Left lung (tissue), 10 donors: ENCODE measurements around the gene SOS2. TPM values are rescaled to one million over a fixed set of nuclear protein-coding genes. Genes with fewer than 3 reads are reported as not detected.

ENCODE experiments used
- ATAC-seq: fragments of 200-7000 bp; cut with Tn5 transposase; one replicate; pipeline ENCODE4 v1.9.1; 2020; ENCODE audit warnings: moderate library complexity
- DNase-seq, 4 donors: peaks; one replicate each; pipeline ENCODE4 v3.0.0-alpha.2; 2013 to 2020
- H3K27ac ChIP-seq, 2 donors: fragments of 200-600 bp; sonication (generic) in 1 of 2; one replicate each; pipeline versions ENCODE4 v1.5.0 to v1.8.0; 2020 to 2021
- H3K27me3 ChIP-seq, 2 donors: fragments of 200-600 bp; sonication (generic) in 1 of 2; one replicate each; pipeline versions ENCODE4 v1.5.0 to v1.8.0; 2020 to 2021
- H3K36me3 ChIP-seq, 2 donors: fragments of 200-600 bp; sonication (generic) in 1 of 2; one replicate each; pipeline versions ENCODE4 v1.5.0 to v1.8.0; 2020 to 2021
- H3K4me1 ChIP-seq, 2 donors: fragments of 200-600 bp; one replicate each; pipeline ENCODE4 v1.8.0; 2021
- H3K4me3 ChIP-seq, 2 donors: fragments of 200-600 bp; sonication (generic) in 1 of 2; one replicate each; pipeline versions ENCODE4 v1.5.0 to v1.8.0; 2020 to 2021; ENCODE audit warnings: mild to moderate bottlenecking in 1 of 2
- H3K9me3 ChIP-seq, 2 donors: fragments of 200-600 bp; sonication (generic) in 1 of 2; one replicate each; pipeline versions ENCODE4 v1.5.0 to v1.8.0; 2020 to 2021
- intact Hi-C, 2 donors: fragments of 100-400 bp; cut with DNase I; formaldehyde crosslinking; loops; one replicate each; pipeline versions ENCODE4 v1.11.2 to v1.14.2; 2022
- polyA plus RNA-seq, 6 donors: library from polyadenylated mRNA; unstranded; fragments of 120-200 nt; gene quantifications; one replicate each; pipeline ENCODE4 v1.2.1, GENCODE V29; 2013; ENCODE audit not compliant: insufficient read length in 6 of 6
- total RNA-seq, 2 donors: library from RNA; stranded (reverse); fragmentation: NEBNext Ultra II Directional; extraction: Animal tissue kit (Norgen Biotek cat#: 25700); gene quantifications; one replicate each; pipeline ENCODE4 v1.2.1, GENCODE V29; 2021
- TF ChIP-seq, protein P1 (sequence below), 2 donors: fragments of 200-600 bp; sonication (generic) in 1 of 2; IDR thresholded peaks; one replicate each; pipeline versions ENCODE4 v1.5.0 to v1.8.0; 2021; ENCODE audit warnings: antibody characterized with exemption in 2 of 2
- donor health status: DM: no; HTN: yes; CAD: no.
- donor health status: DM: no; HTN: no; CAD: no.

Gene SOS2
- total and polyA plus RNA-seq, 8 donors = 27.8 to 37.6 (median 36.4) TPM

DNA sequence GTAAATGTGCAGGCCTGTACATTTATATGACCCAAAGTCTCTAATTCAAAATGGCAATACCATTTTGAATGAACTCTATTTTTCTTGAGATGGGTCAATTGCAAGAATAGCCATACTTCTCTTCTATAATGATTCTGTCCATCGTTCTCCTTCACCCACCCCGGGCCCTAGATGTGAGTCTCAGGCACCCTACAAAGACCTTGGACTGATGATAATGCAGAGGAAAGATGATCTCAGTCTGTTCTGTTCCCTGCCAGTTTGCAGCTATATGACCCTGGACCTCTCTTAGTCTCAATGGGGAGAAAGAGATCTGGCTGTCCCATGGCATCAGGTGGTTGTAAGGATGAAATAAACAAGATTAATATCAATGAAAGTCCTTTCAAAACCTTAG, 145.1 kb downstream of the SOS2 start:
- Histone ChIP-seq H3K36me3 (peaks cover 0 to 5% of the 10 kb centered on the region in 2 donors), H3K27ac (no peak overlapping the region), H3K9me3 (no peaks in the 10 kb centered on the region), H3K4me3 (no peak overlapping the region), H3K27me3 (no peaks in the 10 kb centered on the region), H3K4me1 (peaks cover 0 to 4% of the 10 kb centered on the region in 2 donors)
- DNase-seq (no peak), ATAC-seq (no peak)
- TF ChIP-seq, protein P1, sequence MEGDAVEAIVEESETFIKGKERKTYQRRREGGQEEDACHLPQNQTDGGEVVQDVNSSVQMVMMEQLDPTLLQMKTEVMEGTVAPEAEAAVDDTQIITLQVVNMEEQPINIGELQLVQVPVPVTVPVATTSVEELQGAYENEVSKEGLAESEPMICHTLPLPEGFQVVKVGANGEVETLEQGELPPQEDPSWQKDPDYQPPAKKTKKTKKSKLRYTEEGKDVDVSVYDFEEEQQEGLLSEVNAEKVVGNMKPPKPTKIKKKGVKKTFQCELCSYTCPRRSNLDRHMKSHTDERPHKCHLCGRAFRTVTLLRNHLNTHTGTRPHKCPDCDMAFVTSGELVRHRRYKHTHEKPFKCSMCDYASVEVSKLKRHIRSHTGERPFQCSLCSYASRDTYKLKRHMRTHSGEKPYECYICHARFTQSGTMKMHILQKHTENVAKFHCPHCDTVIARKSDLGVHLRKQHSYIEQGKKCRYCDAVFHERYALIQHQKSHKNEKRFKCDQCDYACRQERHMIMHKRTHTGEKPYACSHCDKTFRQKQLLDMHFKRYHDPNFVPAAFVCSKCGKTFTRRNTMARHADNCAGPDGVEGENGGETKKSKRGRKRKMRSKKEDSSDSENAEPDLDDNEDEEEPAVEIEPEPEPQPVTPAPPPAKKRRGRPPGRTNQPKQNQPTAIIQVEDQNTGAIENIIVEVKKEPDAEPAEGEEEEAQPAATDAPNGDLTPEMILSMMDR (IDR thresholded peaks at IDR 0.05) = no peak
- intact Hi-C loops = no loop called here

DNA sequence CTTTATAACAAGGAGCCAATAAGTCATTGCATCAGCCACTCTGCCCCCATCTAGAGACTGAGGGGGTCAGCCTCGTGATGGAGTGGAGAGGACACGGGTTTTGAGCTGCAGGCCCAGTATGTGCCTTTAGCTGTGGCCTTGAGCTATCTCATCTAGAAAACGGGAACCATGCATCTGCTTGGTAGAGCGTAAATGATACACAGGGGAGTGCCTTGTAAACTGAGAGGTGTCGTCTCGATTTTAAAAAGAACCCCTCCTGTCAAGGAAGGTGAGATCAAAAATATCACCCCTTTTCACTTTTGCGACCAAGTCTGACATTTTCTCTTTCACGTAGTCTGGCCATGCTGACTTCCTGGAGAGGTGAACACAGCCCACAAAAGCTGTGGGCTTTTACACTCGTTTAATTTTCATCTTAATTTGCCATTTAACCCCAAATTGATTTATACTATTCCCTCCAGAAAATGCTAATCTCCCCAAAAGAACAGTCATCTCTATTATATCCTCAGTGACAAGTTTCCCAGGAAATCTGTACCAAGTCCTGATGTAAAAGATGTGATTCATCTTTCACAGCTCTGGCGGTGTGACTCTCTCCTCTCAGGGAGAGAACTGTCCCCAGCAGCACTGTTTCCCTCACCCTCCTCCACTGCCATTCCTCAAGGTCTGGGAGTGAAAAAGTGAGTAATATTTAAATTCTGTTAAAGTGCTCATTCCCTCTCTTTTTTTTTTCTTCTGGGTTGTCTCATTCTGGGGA, 145.6 kb downstream of the SOS2 start:
- ATAC-seq = no peak
- Histone ChIP-seq H3K27ac (no peak overlapping the region), H3K4me1 (peaks cover 0 to 4% of the 10 kb centered on the region in 2 donors), H3K4me3 (no peak overlapping the region), H3K27me3 (no peaks in the 10 kb centered on the region), H3K36me3 (peaks cover 0 to 3% of the 10 kb centered on the region in 2 donors), H3K9me3 (no peaks in the 10 kb centered on the region)
- intact Hi-C loops = no loop called here
- DNase-seq = no peak
- TF ChIP-seq, protein P1 (IDR thresholded peaks at IDR 0.05) = no peak

DNA sequence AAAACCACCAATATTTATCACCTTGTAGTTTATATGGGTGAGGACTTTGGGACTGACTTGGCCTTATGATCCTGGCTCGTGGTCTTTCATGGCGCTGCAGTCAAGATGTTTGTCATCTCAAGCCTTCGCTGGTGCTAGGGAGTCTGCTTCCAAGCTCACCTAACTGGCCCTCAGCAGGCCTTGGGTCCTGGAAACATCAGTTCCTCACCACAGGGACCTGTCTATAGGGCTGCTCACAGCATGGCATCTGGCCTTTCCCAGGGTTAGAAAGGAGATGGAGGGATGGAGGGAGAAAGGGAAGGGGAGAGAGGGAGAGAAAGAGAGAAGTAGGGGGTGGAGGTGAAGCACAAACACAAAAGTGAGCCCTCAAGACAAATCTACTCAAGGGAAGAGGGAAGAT, 146.7 kb downstream of the SOS2 start:
- H3K27ac ChIP-seq = no peak overlapping the region
- no peak overlapping the region for H3K4me3 ChIP-seq
- no peaks in the 10 kb centered on the region for H3K27me3 ChIP-seq
- intact Hi-C loops = no loop called here
- ATAC-seq (no peak), DNase-seq (no peak)
- TF ChIP-seq, protein P1 (IDR thresholded peaks at IDR 0.05) = no peak
- no peaks in the 10 kb centered on the region for H3K9me3 ChIP-seq
- H3K36me3 ChIP-seq = peaks cover 0 to 3% of the 10 kb centered on the region in 2 donors
- peaks cover 0 to 4% of the 10 kb centered on the region in 2 donors for H3K4me1 ChIP-seq

DNA sequence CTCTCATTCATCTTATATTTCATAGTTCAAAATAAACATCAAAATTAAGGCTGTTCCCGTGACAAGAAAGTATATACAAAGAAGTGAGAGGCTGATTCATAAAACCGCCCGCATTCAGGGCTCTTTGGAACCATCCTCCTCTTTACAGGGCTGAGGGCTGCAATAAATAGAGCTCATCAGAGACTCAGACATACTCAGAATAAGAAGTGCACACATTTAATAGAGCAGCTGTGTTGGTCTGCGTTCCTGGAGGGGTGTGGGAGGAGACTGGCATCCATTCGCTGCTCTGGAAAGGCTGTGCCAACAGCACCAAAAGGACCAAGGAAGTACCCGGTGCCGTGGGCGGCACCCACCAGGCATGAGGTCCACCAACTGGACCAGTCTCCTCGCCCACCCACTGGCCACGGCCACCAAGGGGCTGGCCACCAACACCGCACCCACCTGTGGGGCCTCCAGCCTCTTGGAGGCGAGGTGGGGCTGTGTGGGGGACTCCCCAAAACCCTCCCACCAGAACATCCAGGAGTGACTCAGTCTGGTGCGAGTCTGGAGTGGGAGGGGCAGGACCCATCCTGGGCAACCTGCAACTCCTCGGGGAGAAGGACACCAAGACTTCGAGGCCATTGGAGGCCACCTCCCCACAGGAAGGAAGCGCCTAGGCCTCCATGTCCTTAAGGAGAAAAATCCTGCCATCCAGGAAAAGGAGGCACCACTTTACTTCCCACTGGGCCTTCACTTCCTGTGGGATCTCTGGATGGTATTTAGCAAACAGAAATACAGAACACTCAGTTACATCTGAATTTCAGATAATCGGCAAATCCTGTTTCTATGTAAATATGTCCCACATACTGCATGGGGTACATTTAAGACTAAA, 147.7 kb downstream of the SOS2 start:
- DNase-seq (no peak), ATAC-seq (no peak)
- Histone ChIP-seq H3K4me3 (no peak overlapping the region), H3K27me3 (no peaks in the 10 kb centered on the region), H3K4me1 (peaks cover 0 to 4% of the 10 kb centered on the region in 2 donors), H3K27ac (peak overlapping the region; percentile 39 to 56), H3K36me3 (peaks cover 0 to 2% of the 10 kb centered on the region in 2 donors), H3K9me3 (no peaks in the 10 kb centered on the region)
- intact Hi-C loops = no loop called here
- TF ChIP-seq, protein P1 (IDR thresholded peaks at IDR 0.05) = no peak
